GM10266 (cell line): Measurements from ENCODE around the gene PTPRT.

Source experiments
- DNase-seq: peaks from one replicate; pipeline ENCODE4 v3.0.0; 2012; ENCODE audit errors: extremely low spot score
- TF ChIP-seq, protein P1 (sequence below): IDR thresholded peaks from 2 replicates; pipeline ENCODE4 v1.5.1; 2012; ENCODE audit warnings: mild to moderate bottlenecking, low read depth; ENCODE audit not compliant: control insufficient read depth, insufficient read depth; ENCODE audit errors: missing control alignments

Gene PTPRT

GRCh38 chr20:43220612-43221011 lies 30.9 kb upstream of the PTPRT start:
- no peak for DNase-seq
- TF ChIP-seq, protein P1, sequence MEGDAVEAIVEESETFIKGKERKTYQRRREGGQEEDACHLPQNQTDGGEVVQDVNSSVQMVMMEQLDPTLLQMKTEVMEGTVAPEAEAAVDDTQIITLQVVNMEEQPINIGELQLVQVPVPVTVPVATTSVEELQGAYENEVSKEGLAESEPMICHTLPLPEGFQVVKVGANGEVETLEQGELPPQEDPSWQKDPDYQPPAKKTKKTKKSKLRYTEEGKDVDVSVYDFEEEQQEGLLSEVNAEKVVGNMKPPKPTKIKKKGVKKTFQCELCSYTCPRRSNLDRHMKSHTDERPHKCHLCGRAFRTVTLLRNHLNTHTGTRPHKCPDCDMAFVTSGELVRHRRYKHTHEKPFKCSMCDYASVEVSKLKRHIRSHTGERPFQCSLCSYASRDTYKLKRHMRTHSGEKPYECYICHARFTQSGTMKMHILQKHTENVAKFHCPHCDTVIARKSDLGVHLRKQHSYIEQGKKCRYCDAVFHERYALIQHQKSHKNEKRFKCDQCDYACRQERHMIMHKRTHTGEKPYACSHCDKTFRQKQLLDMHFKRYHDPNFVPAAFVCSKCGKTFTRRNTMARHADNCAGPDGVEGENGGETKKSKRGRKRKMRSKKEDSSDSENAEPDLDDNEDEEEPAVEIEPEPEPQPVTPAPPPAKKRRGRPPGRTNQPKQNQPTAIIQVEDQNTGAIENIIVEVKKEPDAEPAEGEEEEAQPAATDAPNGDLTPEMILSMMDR = no peak

GRCh38 chr20:43210901-43211300 lies 21.2 kb upstream of the PTPRT start:
- no peak for DNase-seq
- TF ChIP-seq, protein P1 = no peak

- no peak for DNase-seq
- TF ChIP-seq, protein P1 = no peak
Measured at GRCh38 chr20:43209831-43210230, 20.1 kb upstream of the PTPRT start.

DNA sequence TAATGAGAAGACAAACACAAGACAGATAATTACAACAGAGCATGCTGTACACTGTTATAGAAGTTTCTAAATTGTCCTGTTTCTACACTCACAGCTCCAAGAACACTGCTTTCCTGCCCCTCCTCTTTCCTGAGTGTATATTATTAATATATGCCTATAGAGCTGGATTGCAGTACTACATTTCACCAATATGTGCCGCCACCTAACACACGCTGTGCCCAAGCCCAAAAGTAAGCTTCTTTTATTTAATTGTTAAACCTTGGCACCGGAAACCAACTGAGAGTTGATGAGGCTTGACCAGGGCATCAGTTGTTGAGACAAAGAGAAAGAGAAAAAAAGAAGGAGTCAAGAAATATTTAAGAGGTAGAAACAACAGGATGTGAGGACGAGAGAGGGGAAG lies 16.0 kb upstream of the PTPRT start:
- TF ChIP-seq, protein P1 = no peak
- DNase-seq = no peak

GRCh38 chr20:43202100-43202499 lies 12.4 kb upstream of the PTPRT start:
- TF ChIP-seq, protein P1 = no peak
- DNase-seq = no peak

DNA sequence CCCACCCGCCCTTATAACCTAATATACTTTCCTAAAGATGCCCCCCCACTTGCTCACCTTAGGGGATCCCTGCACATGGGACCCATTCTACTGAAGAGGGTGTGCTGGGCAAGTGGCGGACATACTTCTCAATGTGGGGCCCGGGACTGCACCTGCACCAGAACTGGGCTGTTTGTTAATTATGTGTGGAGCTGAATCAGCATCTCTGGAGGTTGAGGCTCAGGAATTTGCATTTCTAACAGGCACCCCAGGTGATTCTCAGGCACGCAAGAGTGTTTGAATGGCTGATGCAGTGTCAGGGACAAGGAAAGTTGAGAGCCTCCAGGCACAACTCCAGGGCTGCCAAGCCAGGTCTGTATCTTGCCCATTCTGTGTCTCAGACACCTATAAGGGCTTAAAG lies 8.9 kb upstream of the PTPRT start:
- TF ChIP-seq, protein P1 = no peak
- no peak for DNase-seq

DNA sequence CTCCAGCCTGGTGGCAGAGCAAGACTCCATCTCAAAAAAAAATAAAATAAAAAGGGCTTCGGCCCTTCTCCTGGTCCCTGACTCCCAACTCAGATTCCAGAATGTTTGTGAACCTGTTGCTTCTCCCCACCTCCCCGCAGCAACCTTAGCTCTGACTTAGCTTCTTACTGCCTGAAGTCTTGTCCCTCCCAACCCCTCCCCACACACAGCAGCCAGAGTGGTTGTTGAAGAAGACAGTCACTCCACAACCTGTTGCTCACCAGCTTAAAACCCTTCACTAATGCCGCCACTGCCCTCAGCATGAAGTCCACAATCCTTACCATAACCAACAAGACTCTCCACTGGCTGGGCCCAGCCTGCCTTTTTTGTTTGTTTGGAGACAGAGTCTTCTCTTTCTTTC lies 6.5 kb upstream of the PTPRT start:
- no peak for DNase-seq
- TF ChIP-seq, protein P1 = no peak
